ENCODE data around the gene APOBEC3A.

Gene APOBEC3A

DNA sequence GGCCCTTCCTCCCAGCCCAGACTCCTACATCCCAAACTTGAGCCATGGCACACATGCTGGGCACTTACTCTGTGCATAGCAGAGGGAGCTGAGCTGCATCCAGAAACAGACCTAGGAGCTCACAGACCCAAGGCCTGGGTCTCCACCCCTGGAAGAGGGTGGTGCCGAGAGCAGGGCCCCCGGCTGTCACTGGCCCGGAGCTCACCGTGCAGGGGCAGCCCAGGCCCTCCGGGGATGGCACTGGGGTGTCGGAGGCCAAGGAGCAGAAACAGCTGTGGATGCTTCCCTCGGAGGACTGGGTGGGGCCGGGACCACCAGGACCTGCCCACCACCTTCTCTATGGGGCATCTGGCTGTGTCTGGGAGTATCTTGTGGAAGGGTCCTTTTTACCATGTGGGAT is 4.3 kb upstream of the APOBEC3A start:
- Histone ChIP-seq H3K36me3 (no peaks in the 10 kb centered on the region), H3K27ac (no peak overlapping the region), H3K4me3 (no peak overlapping the region), H3K27me3 (peaks cover 0 to 29% of the 10 kb centered on the region in 2 donors), H3K4me1 (no peaks in the 10 kb centered on the region), H3K9me3 (no peaks in the 10 kb centered on the region)
- intact Hi-C loops (cut with DNase I; ENCODE audit: low total_unique reads), result no loop called here
- peak in 1 of 2 donors; percentile 52 for DNase-seq
- TF ChIP-seq, protein P1, sequence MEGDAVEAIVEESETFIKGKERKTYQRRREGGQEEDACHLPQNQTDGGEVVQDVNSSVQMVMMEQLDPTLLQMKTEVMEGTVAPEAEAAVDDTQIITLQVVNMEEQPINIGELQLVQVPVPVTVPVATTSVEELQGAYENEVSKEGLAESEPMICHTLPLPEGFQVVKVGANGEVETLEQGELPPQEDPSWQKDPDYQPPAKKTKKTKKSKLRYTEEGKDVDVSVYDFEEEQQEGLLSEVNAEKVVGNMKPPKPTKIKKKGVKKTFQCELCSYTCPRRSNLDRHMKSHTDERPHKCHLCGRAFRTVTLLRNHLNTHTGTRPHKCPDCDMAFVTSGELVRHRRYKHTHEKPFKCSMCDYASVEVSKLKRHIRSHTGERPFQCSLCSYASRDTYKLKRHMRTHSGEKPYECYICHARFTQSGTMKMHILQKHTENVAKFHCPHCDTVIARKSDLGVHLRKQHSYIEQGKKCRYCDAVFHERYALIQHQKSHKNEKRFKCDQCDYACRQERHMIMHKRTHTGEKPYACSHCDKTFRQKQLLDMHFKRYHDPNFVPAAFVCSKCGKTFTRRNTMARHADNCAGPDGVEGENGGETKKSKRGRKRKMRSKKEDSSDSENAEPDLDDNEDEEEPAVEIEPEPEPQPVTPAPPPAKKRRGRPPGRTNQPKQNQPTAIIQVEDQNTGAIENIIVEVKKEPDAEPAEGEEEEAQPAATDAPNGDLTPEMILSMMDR (IDR thresholded peaks at IDR 0.05), result no peak

DNA sequence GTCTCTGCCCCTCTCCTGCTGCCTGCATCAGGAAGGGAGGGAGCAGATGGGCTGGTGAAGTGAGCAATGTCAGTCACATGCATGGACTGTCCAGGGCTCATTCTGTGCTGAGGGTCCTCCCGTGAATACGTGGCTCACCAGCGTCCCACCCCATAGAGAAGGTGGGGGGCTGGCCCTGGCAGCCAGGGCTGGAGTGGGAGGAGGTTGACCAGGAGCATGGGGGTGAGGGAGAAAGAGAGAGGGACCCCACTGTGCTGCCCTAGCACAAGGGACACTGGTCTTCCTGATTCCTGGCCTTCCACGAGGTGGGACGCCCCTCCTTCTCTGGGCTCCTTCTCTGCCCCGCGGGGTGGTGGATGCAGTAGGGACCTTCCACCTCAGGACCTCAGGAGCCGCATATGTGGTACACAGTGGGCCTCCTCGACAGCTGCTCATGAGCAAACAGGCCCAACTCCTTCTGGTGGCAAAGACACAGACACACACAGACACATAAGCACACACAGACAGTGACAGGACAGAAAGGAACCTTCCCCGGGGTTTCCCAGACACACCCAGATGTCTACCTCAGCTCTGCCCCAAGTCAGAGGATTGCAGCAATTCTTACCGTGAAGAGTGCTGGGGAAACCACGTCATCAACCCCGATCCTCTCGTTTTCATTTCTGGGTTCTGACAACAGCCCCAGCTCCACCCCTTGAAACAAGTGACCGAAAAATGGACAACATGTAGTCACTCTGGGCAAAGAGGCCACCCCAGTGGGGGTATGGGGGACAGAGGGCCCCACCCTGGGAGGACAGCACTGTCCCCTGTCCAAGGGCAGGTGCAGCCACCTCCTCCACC is 3.6 kb upstream of the APOBEC3A start:
- H3K4me3 ChIP-seq, result no peak overlapping the region
- DNase-seq, result peak in 1 of 2 donors; percentile 54
- peaks cover 0 to 22% of the 10 kb centered on the region in 2 donors for H3K27me3 ChIP-seq
- H3K36me3 ChIP-seq, result no peaks in the 10 kb centered on the region
- H3K9me3 ChIP-seq, result no peaks in the 10 kb centered on the region
- H3K27ac ChIP-seq, result no peak overlapping the region
- no peaks in the 10 kb centered on the region for H3K4me1 ChIP-seq
- TF ChIP-seq, protein P1 (IDR thresholded peaks at IDR 0.05), result no peak
- intact Hi-C loops (cut with DNase I; ENCODE audit: low total_unique reads), result no loop called here

DNA sequence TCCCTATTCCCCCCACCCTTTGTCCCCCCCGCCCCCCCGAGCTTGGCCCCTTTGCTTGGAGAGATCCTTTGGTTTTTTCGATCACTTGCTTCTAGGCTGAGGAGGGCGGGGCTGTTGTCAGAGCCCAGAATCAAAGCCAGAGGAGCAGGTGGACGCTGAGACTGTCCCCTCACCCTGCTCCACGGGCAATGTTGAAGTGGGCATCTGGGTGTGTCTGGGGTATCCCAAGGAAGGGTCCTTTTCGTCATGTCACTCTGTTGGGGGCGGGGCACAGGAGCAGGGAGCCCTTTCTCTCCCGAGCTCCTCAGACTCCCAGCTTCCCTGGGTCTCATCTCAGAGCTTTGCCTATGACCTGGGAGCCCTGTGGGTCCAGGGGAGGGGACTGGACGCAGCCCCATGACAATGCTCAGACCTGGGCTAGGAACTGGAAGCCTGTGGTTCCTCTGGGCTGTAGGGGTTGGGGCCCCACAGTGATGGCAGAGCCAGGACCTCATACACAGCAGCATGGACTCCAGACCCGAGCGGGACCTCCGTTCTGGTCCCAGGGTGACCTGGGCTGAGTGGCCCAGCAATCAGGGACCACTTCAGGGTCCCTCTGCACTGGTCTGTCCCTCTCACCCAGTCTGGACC is 2.9 kb upstream of the APOBEC3A start:
- Histone ChIP-seq H3K27ac (no peak overlapping the region), H3K9me3 (no peaks in the 10 kb centered on the region), H3K36me3 (no peaks in the 10 kb centered on the region), H3K4me3 (no peak overlapping the region), H3K27me3 (peaks cover 0 to 27% of the 10 kb centered on the region in 2 donors), H3K4me1 (no peaks in the 10 kb centered on the region)
- peak in 1 of 2 donors; percentile 43 for DNase-seq
- intact Hi-C loops (cut with DNase I; ENCODE audit: low total_unique reads), result no loop called here
- TF ChIP-seq, protein P1 (IDR thresholded peaks at IDR 0.05), result no peak

DNA sequence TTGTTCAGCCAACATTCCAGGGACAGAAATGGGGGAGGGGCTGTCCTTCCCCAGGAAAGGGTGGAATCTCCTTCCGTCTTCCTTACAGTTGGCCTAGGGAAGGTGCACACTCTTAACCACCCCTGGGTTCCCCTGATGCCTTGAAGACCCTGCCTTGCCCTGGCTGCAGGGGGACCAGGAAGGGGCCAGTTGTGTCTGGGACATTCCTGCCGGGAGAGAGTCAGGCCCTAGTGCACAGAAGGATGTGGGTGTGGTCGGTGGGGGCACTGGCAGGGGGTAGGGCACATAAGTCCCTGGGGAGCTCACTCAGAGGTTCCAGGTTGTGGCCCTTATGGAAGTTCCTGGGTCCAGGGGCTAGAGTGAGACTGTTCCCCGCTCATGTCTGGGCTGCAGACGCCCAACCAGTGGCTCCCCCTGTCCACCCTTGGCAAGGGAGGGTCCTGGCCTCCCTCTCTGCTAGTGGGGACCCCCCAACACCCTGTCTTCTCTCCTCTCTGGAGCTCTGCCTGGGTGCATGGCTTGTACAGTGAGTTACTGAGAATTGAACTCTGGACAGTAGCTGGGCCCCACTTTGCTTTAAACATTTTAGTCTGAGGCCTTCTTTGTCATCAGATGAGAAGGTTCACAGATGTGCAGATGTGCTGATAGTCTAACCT is 2.0 kb upstream of the APOBEC3A start:
- H3K4me3 ChIP-seq, result no peak overlapping the region
- TF ChIP-seq, protein P1 (IDR thresholded peaks at IDR 0.05), result no peak
- no peak overlapping the region for H3K27ac ChIP-seq
- intact Hi-C loops (cut with DNase I; ENCODE audit: low total_unique reads), result no loop called here
- no peaks in the 10 kb centered on the region for H3K4me1 ChIP-seq
- peak in 1 of 2 donors; percentile 47 for DNase-seq
- no peaks in the 10 kb centered on the region for H3K9me3 ChIP-seq
- H3K27me3 ChIP-seq, result peaks cover 0 to 22% of the 10 kb centered on the region in 2 donors
- H3K36me3 ChIP-seq, result no peaks in the 10 kb centered on the region

DNA sequence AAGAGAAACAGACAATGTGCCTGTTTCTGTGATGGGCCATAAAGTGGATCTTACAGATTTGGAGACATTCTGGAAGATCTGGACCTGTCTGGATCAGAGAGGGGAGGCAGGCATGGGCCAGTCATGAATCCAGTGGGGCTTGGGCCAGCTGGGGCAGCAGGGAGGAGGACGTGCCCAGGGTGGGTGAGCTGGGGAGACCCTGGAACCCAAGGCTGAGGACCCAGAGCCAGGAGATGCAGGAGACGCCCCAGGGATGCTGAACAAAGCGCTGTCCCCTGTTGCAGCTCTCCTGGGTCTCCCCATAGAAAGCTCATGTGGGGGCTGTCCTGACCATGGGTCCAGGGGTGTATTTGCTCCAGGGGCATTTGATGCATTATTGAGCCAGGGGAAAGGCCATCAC is 1.5 kb upstream of the APOBEC3A start:
- Histone ChIP-seq H3K36me3 (no peaks in the 10 kb centered on the region), H3K9me3 (no peaks in the 10 kb centered on the region), H3K4me1 (no peaks in the 10 kb centered on the region), H3K27ac (no peak overlapping the region), H3K4me3 (no peak overlapping the region), H3K27me3 (peaks cover 0 to 22% of the 10 kb centered on the region in 2 donors)
- TF ChIP-seq, protein P1 (IDR thresholded peaks at IDR 0.05), result no peak
- peak in 1 of 2 donors; percentile 45 for DNase-seq
- intact Hi-C loops (cut with DNase I; ENCODE audit: low total_unique reads), result no loop called here
